Measurements from ENCODE around the gene PALLD.

The PALLD gene

GRCh38 chr4:168825975-168826374 lies 329.1 kb downstream of the PALLD start:
- DNase-seq (ENCODE audit: insufficient read length, low spot score) (no peak), FAIRE-seq (no peak)
- TF ChIP-seq CTCF (IDR thresholded peaks at IDR 0.05; ENCODE audit: insufficient read depth, missing control alignments) = no peak

GRCh38 chr4:168826620-168827019 lies 329.8 kb downstream of the PALLD start:
- no peak for FAIRE-seq
- no peak for DNase-seq (ENCODE audit: insufficient read length, low spot score)
- no peak for TF ChIP-seq CTCF (IDR thresholded peaks at IDR 0.05; ENCODE audit: insufficient read depth, missing control alignments)

- no peak for TF ChIP-seq CTCF (IDR thresholded peaks at IDR 0.05; ENCODE audit: insufficient read depth, missing control alignments)
- FAIRE-seq = no peak
- no peak for DNase-seq (ENCODE audit: insufficient read length, low spot score)
Observed at GRCh38 chr4:168830777-168831512, 334.1 kb downstream of the PALLD start.

- FAIRE-seq = no peak
- no peak for TF ChIP-seq CTCF (IDR thresholded peaks at IDR 0.05; ENCODE audit: insufficient read depth, missing control alignments)
- no peak for DNase-seq (ENCODE audit: insufficient read length, low spot score)
Observed at GRCh38 chr4:168831585-168831918, 334.7 kb downstream of the PALLD start.

GRCh38 chr4:168831919-168832762 lies 335.3 kb downstream of the PALLD start:
- no peak for TF ChIP-seq CTCF (IDR thresholded peaks at IDR 0.05; ENCODE audit: insufficient read depth, missing control alignments)
- FAIRE-seq = no peak
- DNase-seq (ENCODE audit: insufficient read length, low spot score) = peak; percentile 48

- FAIRE-seq (no peak), DNase-seq (ENCODE audit: insufficient read length, low spot score) (no peak)
Observed at GRCh38 chr4:168832763-168833575, 336.1 kb downstream of the PALLD start.

More at GRCh38 chr4:168832763-168833575, 336.1 kb downstream of the PALLD start:
- no peak for TF ChIP-seq CTCF (IDR thresholded peaks at IDR 0.05; ENCODE audit: insufficient read depth, missing control alignments)

Data from D721Med (cell line).